HG02610 (cell line): Measurements from ENCODE around the gene ZNF417.
A peak's percentile ranks its signal among the peaks of the same experiment; 100 is the strongest.
"Not testable (repeated sequence)": the region's sequence is repeated elsewhere in the genome, so short reads cannot be mapped to it uniquely, and the experiment has no call there.

Experiments used
- ATAC-seq: cut with Tn5 transposase; IDR thresholded peaks from one replicate; pipeline ENCODE4 v1.9.1; 2021; ENCODE audit warnings: mild to moderate bottlenecking, moderate library complexity; ENCODE audit not compliant: unreplicated experiment

The ZNF417 gene

GRCh38 chr19:57916168-57916995 is at the start of gene ZNF417:
TSS of gene ZNF417 (minus strand) at chr19:57916592. CDS start at chr19:57916411, 181 bp downstream.
- peak; percentile 94 for ATAC-seq

- ATAC-seq, result no peak
Measured at GRCh38 chr19:57964761-57965160, 48.4 kb upstream of the ZNF417 start.

- ATAC-seq, result no peak
Measured at GRCh38 chr19:57961785-57962184, 45.4 kb upstream of the ZNF417 start.

GRCh38 chr19:57954996-57955395 is 38.6 kb upstream of the ZNF417 start:
- no peak for ATAC-seq

GRCh38 chr19:57949702-57950101 is 33.3 kb upstream of the ZNF417 start:
- ATAC-seq, result no peak

- no peak for ATAC-seq
Measured at GRCh38 chr19:57949296-57949695, 32.9 kb upstream of the ZNF417 start.

- peak; percentile 84 for ATAC-seq
Measured at GRCh38 chr19:57947419-57948134, 31.2 kb upstream of the ZNF417 start, which contains the start of gene ZNF256. TSS of gene ZNF256 (minus strand) at chr19:57947706. CDS start at chr19:57947474, 232 bp downstream.

- ATAC-seq, result no peak
Measured at GRCh38 chr19:57947088-57947418, 30.7 kb upstream of the ZNF417 start.

GRCh38 chr19:57946316-57946715 is 29.9 kb upstream of the ZNF417 start:
- ATAC-seq, result no peak

GRCh38 chr19:57941593-57941992 is 25.2 kb upstream of the ZNF417 start:
- ATAC-seq, result no peak

- no peak for ATAC-seq
Measured at GRCh38 chr19:57935731-57936130, 19.3 kb upstream of the ZNF417 start.

- ATAC-seq, result no peak
Measured at GRCh38 chr19:57934820-57935665, 18.7 kb upstream of the ZNF417 start, which contains the start of gene ZNF418. TSS of gene ZNF418 (minus strand) at chr19:57935402. CDS start at chr19:57933822, 1,580 bp downstream.

- no peak for ATAC-seq
Measured at GRCh38 chr19:57927587-57927986, 11.2 kb upstream of the ZNF417 start.

GRCh38 chr19:57914531-57914930 is 1.9 kb downstream of the ZNF417 start:
- no peak for ATAC-seq

- no peak for ATAC-seq
Measured at GRCh38 chr19:57907394-57907793, 9.0 kb downstream of the ZNF417 start.

GRCh38 chr19:57905258-57905657 is 11.1 kb downstream of the ZNF417 start:
- no peak for ATAC-seq

GRCh38 chr19:57903618-57904184 is 12.7 kb downstream of the ZNF417 start:
- no peak for ATAC-seq

- no peak for ATAC-seq
Measured at GRCh38 chr19:57900311-57900710, 16.1 kb downstream of the ZNF417 start.

- ATAC-seq, result not testable (repeated sequence)
Measured at GRCh38 chr19:57890706-57891105, 25.7 kb downstream of the ZNF417 start.

- no peak for ATAC-seq
Measured at GRCh38 chr19:57888560-57889231, 27.7 kb downstream of the ZNF417 start, which contains the start of gene ZNF814. TSS of gene ZNF814 (minus strand) at chr19:57889037. CDS start at chr19:57888802, 235 bp downstream.
